Naive thymus-derived CD8-positive, alpha-beta T cell (primary cell): ENCODE results near the gene NRBF2. TPM values are rescaled to one million over a fixed set of nuclear protein-coding genes. Genes with fewer than 3 reads are reported as not detected.

Source experiments
- ATAC-seq, 2 donors: fragments of 150-1000 bp; cut with Tn5 transposase in 1 of 2; sonication (Bioruptor Pico), chemical (Tn5 transposase) in 1 of 2; 1 replicate in 1 of 2; 2 replicates in 1 of 2; pipeline ENCODE4 v1.10.0; 2021; ENCODE audit warnings: mild to moderate bottlenecking in 2 of 2, moderate library complexity in 2 of 2
- POLR2A ChIA-PET: fragments of 350-600 bp; sonication (Branson Sonifier 250); formaldehyde crosslinking; loops from one replicate; lab custom pipeline; 2021; ENCODE audit warnings: antibody characterized with exemption; lab: Charles Lee
- DNase-seq, 10 donors: peaks; one replicate each; pipeline versions ENCODE4 v3.0.0 to v3.0.0-alpha.2; 2020 to 2022
- H3K27ac Mint-ChIP-seq, 10 donors: one replicate each; pipeline ENCODE4 v1.8.0; 2020 to 2022; ENCODE audit warnings: mild to moderate bottlenecking in 10 of 10, mixed read lengths in 10 of 10, moderate library complexity in 4 of 10, inconsistent platforms in 1 of 10
- H3K27me3 Mint-ChIP-seq, 5 donors: one replicate each; pipeline ENCODE4 v1.8.0; 2021 to 2022; ENCODE audit warnings: mixed read lengths in 5 of 5
- H3K36me3 Mint-ChIP-seq, 3 donors: one replicate each; pipeline ENCODE4 v1.8.0; 2020 to 2022; ENCODE audit warnings: mixed read lengths in 3 of 3, mild to moderate bottlenecking in 2 of 3, inconsistent platforms in 1 of 3
- H3K4me1 Mint-ChIP-seq, 4 donors: one replicate each; pipeline ENCODE4 v1.8.0; 2021 to 2022; ENCODE audit warnings: mixed read lengths in 4 of 4
- H3K4me3 Mint-ChIP-seq, 10 donors: one replicate each; pipeline ENCODE4 v1.8.0; 2020 to 2022; ENCODE audit warnings: mild to moderate bottlenecking in 10 of 10, mixed read lengths in 10 of 10, moderate library complexity in 6 of 10, inconsistent platforms in 1 of 10
- H3K9me3 Mint-ChIP-seq, 9 donors: one replicate each; pipeline ENCODE4 v1.8.0; 2020 to 2022; ENCODE audit warnings: mixed read lengths in 9 of 9, mild to moderate bottlenecking in 3 of 9, inconsistent platforms in 1 of 9, moderate library complexity in 1 of 9
- polyA plus RNA-seq, 3 donors: library from polyadenylated mRNA; unstranded; fragments of 300-500 nt; fragmentation: Illumina TruSeq; gene quantifications; one replicate each; pipeline ENCODE4 v1.2.3, GENCODE V29; 2021
- total RNA-seq, 8 experiments: library from RNA in 2 of 8; stranded (reverse) in 2 of 8; gene quantifications; one replicate each; pipeline ENCODE4 v1.2.3 and lab custom pipeline; 2021 to 2026

Gene NRBF2
- total and polyA plus RNA-seq, 5 experiments from 2014 or later: 13.9 to 21.3 (median 15.4) TPM

GRCh38 chr10:63171255-63171855 lies 38.2 kb downstream of the NRBF2 start:
- DNase-seq (no peak), ATAC-seq (no peak)
- Mint-ChIP-seq H3K9me3 (no peaks in the 10 kb centered on the region), H3K36me3 (peaks cover 0 to 83% (median 8%) of the 10 kb centered on the region in 3 donors), H3K4me3 (no peak overlapping the region), H3K4me1 (peaks cover 7 to 33% (median 15%) of the 10 kb centered on the region in 4 donors), H3K27ac (peak overlapping the region; percentile 15 to 81 (median 58)), H3K27me3 (no peaks in the 10 kb centered on the region)
- POLR2A ChIA-PET: no interaction called here

GRCh38 chr10:63171926-63172325 lies 38.8 kb downstream of the NRBF2 start:
- no peak overlapping the region for H3K4me3 Mint-ChIP-seq
- H3K27ac Mint-ChIP-seq: peak overlapping the region in 6 of 10 donors; percentile 15 to 81 (median 71)
- no peak for DNase-seq
- ATAC-seq: no peak
- POLR2A ChIA-PET: no interaction called here
- peaks cover 0 to 84% (median 11%) of the 10 kb centered on the region in 3 donors for H3K36me3 Mint-ChIP-seq
- H3K4me1 Mint-ChIP-seq: peaks cover 7 to 36% (median 15%) of the 10 kb centered on the region in 4 donors
- no peaks in the 10 kb centered on the region for H3K27me3 Mint-ChIP-seq
- H3K9me3 Mint-ChIP-seq: no peaks in the 10 kb centered on the region

- H3K27ac Mint-ChIP-seq: peak overlapping the region; percentile 32 to 91 (median 72)
- POLR2A ChIA-PET: no interaction called here
- peaks cover 0 to 92% (median 16%) of the 10 kb centered on the region in 3 donors for H3K36me3 Mint-ChIP-seq
- no peaks in the 10 kb centered on the region for H3K9me3 Mint-ChIP-seq
- no peaks in the 10 kb centered on the region for H3K27me3 Mint-ChIP-seq
- H3K4me3 Mint-ChIP-seq: peak overlapping the region in 1 of 10 donors; percentile 7
- no peak for DNase-seq
- peak in 1 of 2 donors; percentile 56 for ATAC-seq
- H3K4me1 Mint-ChIP-seq: peaks cover 7 to 39% (median 15%) of the 10 kb centered on the region in 4 donors
Observed at GRCh38 chr10:63173468-63174232, 40.5 kb downstream of the NRBF2 start.

- DNase-seq (no peak), ATAC-seq (no peak)
- Mint-ChIP-seq H3K9me3 (no peaks in the 10 kb centered on the region), H3K4me1 (peaks cover 4 to 39% (median 15%) of the 10 kb centered on the region in 4 donors), H3K27ac (peak overlapping the region in 3 of 10 donors; percentile 35 to 91 (median 69)), H3K27me3 (no peaks in the 10 kb centered on the region), H3K4me3 (no peak overlapping the region), H3K36me3 (peaks cover 0 to 91% (median 17%) of the 10 kb centered on the region in 3 donors)
- POLR2A ChIA-PET: interaction anchor here (0.7 kb wide), 1 partner anchor 14 kb away, joined by 3 read pairs; no protein-coding TSS in a partner anchor
Observed at GRCh38 chr10:63175534-63175933, 42.4 kb downstream of the NRBF2 start.

- H3K36me3 Mint-ChIP-seq: peaks cover 5 to 92% (median 27%) of the 10 kb centered on the region in 3 donors
- no peaks in the 10 kb centered on the region for H3K9me3 Mint-ChIP-seq
- H3K27me3 Mint-ChIP-seq: no peaks in the 10 kb centered on the region
- peak overlapping the region in 4 of 10 donors; percentile 11 to 64 (median 45) for H3K27ac Mint-ChIP-seq
- DNase-seq (no peak), ATAC-seq (no peak)
- POLR2A ChIA-PET: no interaction called here
- H3K4me1 Mint-ChIP-seq: peaks cover 0 to 3% (median 1%) of the 10 kb centered on the region in 4 donors
- H3K4me3 Mint-ChIP-seq: no peak overlapping the region
Observed at GRCh38 chr10:63192826-63193225, 59.7 kb downstream of the NRBF2 start.

GRCh38 chr10:63197344-63198092 lies 64.4 kb downstream of the NRBF2 start:
- no peaks in the 10 kb centered on the region for H3K27me3 Mint-ChIP-seq
- peak overlapping the region in 3 of 10 donors; percentile 20 to 64 (median 47) for H3K27ac Mint-ChIP-seq
- POLR2A ChIA-PET: no interaction called here
- H3K4me1 Mint-ChIP-seq: peaks cover 1 to 4% (median 3%) of the 10 kb centered on the region in 4 donors
- H3K9me3 Mint-ChIP-seq: no peaks in the 10 kb centered on the region
- no peak overlapping the region for H3K4me3 Mint-ChIP-seq
- ATAC-seq: no peak
- H3K36me3 Mint-ChIP-seq: peaks cover 5 to 85% (median 27%) of the 10 kb centered on the region in 3 donors
- no peak for DNase-seq

GRCh38 chr10:63199716-63200115 lies 66.6 kb downstream of the NRBF2 start:
- H3K4me3 Mint-ChIP-seq: no peak overlapping the region
- peak overlapping the region in 1 of 10 donors; percentile 32 for H3K27ac Mint-ChIP-seq
- POLR2A ChIA-PET: no interaction called here
- DNase-seq (no peak), ATAC-seq (no peak)
- H3K9me3 Mint-ChIP-seq: no peaks in the 10 kb centered on the region
- peaks cover 3 to 12% (median 10%) of the 10 kb centered on the region in 4 donors for H3K4me1 Mint-ChIP-seq
- peaks cover 0 to 75% (median 15%) of the 10 kb centered on the region in 3 donors for H3K36me3 Mint-ChIP-seq
- H3K27me3 Mint-ChIP-seq: no peaks in the 10 kb centered on the region

- Mint-ChIP-seq H3K4me3 (no peak overlapping the region), H3K36me3 (peaks cover 0 to 75% (median 20%) of the 10 kb centered on the region in 3 donors), H3K9me3 (no peaks in the 10 kb centered on the region), H3K27me3 (no peaks in the 10 kb centered on the region), H3K27ac (no peak overlapping the region), H3K4me1 (peaks cover 7 to 19% (median 16%) of the 10 kb centered on the region in 4 donors)
- ATAC-seq (no peak), DNase-seq (no peak)
- POLR2A ChIA-PET: no interaction called here
Observed at GRCh38 chr10:63200431-63200830, 67.3 kb downstream of the NRBF2 start.

- POLR2A ChIA-PET: interaction anchor here (0.6 kb wide), 1 partner anchor 10 kb away, joined by 3 read pairs; no protein-coding TSS in a partner anchor
- no peak for DNase-seq
- Mint-ChIP-seq H3K36me3 (peaks cover 0 to 73% (median 20%) of the 10 kb centered on the region in 3 donors), H3K27ac (no peak overlapping the region), H3K4me1 (peaks cover 7 to 23% (median 19%) of the 10 kb centered on the region in 4 donors), H3K27me3 (no peaks in the 10 kb centered on the region), H3K9me3 (no peaks in the 10 kb centered on the region), H3K4me3 (no peak overlapping the region)
- ATAC-seq: no peak
Observed at GRCh38 chr10:63201118-63201517, 68.0 kb downstream of the NRBF2 start.
